Ishikawa (cell line): ENCODE data around the gene MYO1B.

Experiments used
- CEBPB ChIP-seq: IDR thresholded peaks from 2 replicates; pipeline ENCODE4 v1.6.1; 2012
- CREB1 ChIP-seq: IDR thresholded peaks from 2 replicates; pipeline ENCODE4 v1.6.1; 2012; ENCODE audit warnings: low read depth
- EP300 ChIP-seq: IDR thresholded peaks from 2 replicates; pipeline ENCODE4 v1.6.1; 2012; ENCODE audit warnings: borderline replicate concordance
- MAX ChIP-seq: IDR thresholded peaks from 2 replicates; pipeline ENCODE4 v1.6.1; 2012
- NFIC ChIP-seq: IDR thresholded peaks from 2 replicates; pipeline ENCODE4 v1.6.1; 2012
- RAD21 ChIP-seq: IDR thresholded peaks from 2 replicates; pipeline ENCODE4 v1.6.1; 2012; ENCODE audit warnings: low read depth
- REST ChIP-seq: IDR thresholded peaks from 2 replicates; pipeline ENCODE4 v1.6.1; 2012; ENCODE audit warnings: low read depth, mild to moderate bottlenecking
- TAF1 ChIP-seq: IDR thresholded peaks from 2 replicates; pipeline ENCODE4 v1.6.1; 2012; ENCODE audit warnings: low read depth, mild to moderate bottlenecking
- TCF12 ChIP-seq: IDR thresholded peaks from 2 replicates; pipeline ENCODE4 v1.6.1; 2012; ENCODE audit warnings: low read depth
- TEAD4 ChIP-seq: IDR thresholded peaks from 2 replicates; pipeline ENCODE4 v1.6.1; 2012
- USF1 ChIP-seq: IDR thresholded peaks from 2 replicates; pipeline ENCODE4 v1.6.1; 2012
- YY1 ChIP-seq: IDR thresholded peaks from 2 replicates; pipeline ENCODE4 v1.6.1; 2012; ENCODE audit warnings: low read depth
- ZBTB7A ChIP-seq: IDR thresholded peaks from 2 replicates; pipeline ENCODE4 v1.6.1; 2012; ENCODE audit warnings: low read depth

- TF ChIP-seq TAF1 = no peak
- TF ChIP-seq REST = no peak
- TF ChIP-seq CREB1 = no peak
- TF ChIP-seq RAD21 = no peak
- TF ChIP-seq EP300 = no peak
- no peak for TF ChIP-seq MAX
- TF ChIP-seq YY1 = no peak
- TF ChIP-seq USF1 = no peak
- TF ChIP-seq NFIC = no peak
- TF ChIP-seq ZBTB7A = no peak
- TF ChIP-seq TCF12 = no peak
- no peak for TF ChIP-seq CEBPB
- no peak for TF ChIP-seq TEAD4
These were observed 46.3 kb downstream of the MYO1B start for GRCh38 chr2:191291471-191291870.
